Smooth muscle cell (in vitro differentiated cells): ENCODE data around the gene C20orf173. TPM values are rescaled to one million over a fixed set of nuclear protein-coding genes. Genes with fewer than 3 reads are reported as not detected.

Experiments used
- DNase-seq: peaks from one replicate; lab custom pipeline; 2025; ENCODE audit not compliant: unreplicated experiment; lab: John Stamatoyannopoulos, UW
- H2AFZ ChIP-seq: fragments of 200-600 bp; sonication (generic); 2 replicates; pipeline ENCODE4 v1.6.0; 2016; ENCODE audit warnings: antibody characterized with exemption, low read depth, mild to moderate bottlenecking
- H3F3A ChIP-seq: fragments of 200-600 bp; sonication (generic); 2 replicates; pipeline ENCODE4 v1.6.0; 2017; ENCODE audit warnings: antibody characterized with exemption, low read depth
- H3K27ac ChIP-seq: fragments of 200-600 bp; sonication (generic); 2 replicates; pipeline ENCODE4 v1.5.1; 2016; ENCODE audit warnings: low read depth, mild to moderate bottlenecking
- H3K27me3 ChIP-seq: fragments of 200-600 bp; sonication (generic); 2 replicates; pipeline ENCODE4 v1.6.1; 2016; ENCODE audit warnings: low read depth, mild to moderate bottlenecking
- H3K36me3 ChIP-seq: fragments of 200-600 bp; sonication (generic); 2 replicates; pipeline ENCODE4 v1.5.1; 2016; ENCODE audit warnings: low read depth
- H3K4me1 ChIP-seq: fragments of 200-600 bp; sonication (generic); 2 replicates; pipeline ENCODE4 v1.5.1; 2016; ENCODE audit warnings: low read depth
- H3K4me2 ChIP-seq: fragments of 200-600 bp; sonication (generic); 2 replicates; pipeline ENCODE4 v1.6.0; 2016; ENCODE audit warnings: mild to moderate bottlenecking
- H3K4me3 ChIP-seq: fragments of 200-600 bp; sonication (generic); 2 replicates; pipeline ENCODE4 v1.5.1; 2016; ENCODE audit warnings: mild to moderate bottlenecking
- H3K79me2 ChIP-seq: fragments of 200-600 bp; sonication (generic); 2 replicates; pipeline ENCODE4 v1.6.0; 2016; ENCODE audit warnings: low read depth, mild to moderate bottlenecking
- H3K9ac ChIP-seq: fragments of 200-600 bp; sonication (generic); 2 replicates; pipeline ENCODE4 v1.6.0; 2016; ENCODE audit warnings: low read depth
- H3K9me3 ChIP-seq: fragments of 200-600 bp; sonication (generic); replicated peaks from 2 replicates; pipeline ENCODE4 v1.5.1; 2016; ENCODE audit warnings: low read depth
- H4K20me1 ChIP-seq: fragments of 200-600 bp; sonication (generic); 2 replicates; pipeline ENCODE4 v1.6.0; 2016; ENCODE audit warnings: low read depth
- WGBS: methylation state at CpG from one replicate; pipeline ENCODE4 v1.1.7; 2016; ENCODE audit warnings: low lambda C conversion rate; 5-methylcytosine and 5-hydroxymethylcytosine counted together
- polyA plus RNA-seq: library from polyadenylated mRNA; unstranded; fragments of >200 nt; fragmentation: Nextera tagmentation; extraction: Ambion mirVana; gene quantifications from 2 replicates; pipeline ENCODE4 v1.2.1, GENCODE V29; 2016
- total RNA-seq: library from RNA; depleted of rRNA; stranded (reverse); fragments of >200 nt; gene quantifications from 2 replicates; pipeline ENCODE4 v1.2.3, GENCODE V29; 2014
- TF ChIP-seq, protein P1 (sequence below): fragments of 200-600 bp; sonication (generic); IDR thresholded peaks from 2 replicates; pipeline ENCODE4 v1.5.1; 2017; ENCODE audit warnings: borderline replicate concordance, mild to moderate bottlenecking, antibody characterized with exemption; ENCODE audit not compliant: insufficient read depth, poor library complexity, severe bottlenecking

The C20orf173 gene
- total and polyA plus RNA-seq, 2 experiments from 2014 or later: not detected

DNA sequence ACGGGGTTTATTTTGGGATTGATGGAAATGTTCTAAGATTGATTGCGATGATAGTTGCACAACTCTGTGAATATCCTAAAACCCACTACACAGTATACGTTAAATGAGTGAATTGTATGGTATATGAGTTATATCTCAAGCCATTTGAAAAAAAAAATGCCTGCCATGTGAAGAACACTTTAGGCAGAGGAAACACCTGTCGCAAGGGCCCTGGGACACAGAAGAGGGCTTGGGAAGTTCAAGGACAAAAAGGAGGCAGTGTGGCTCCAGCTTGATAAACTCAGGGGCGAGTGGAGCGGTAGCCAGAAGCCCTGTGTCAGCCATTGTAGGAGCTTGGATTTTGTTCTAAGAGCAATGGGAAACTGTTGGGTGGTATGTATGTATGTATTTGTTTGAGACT, 37.1 kb downstream of the C20orf173 start:
- TF ChIP-seq, protein P1, sequence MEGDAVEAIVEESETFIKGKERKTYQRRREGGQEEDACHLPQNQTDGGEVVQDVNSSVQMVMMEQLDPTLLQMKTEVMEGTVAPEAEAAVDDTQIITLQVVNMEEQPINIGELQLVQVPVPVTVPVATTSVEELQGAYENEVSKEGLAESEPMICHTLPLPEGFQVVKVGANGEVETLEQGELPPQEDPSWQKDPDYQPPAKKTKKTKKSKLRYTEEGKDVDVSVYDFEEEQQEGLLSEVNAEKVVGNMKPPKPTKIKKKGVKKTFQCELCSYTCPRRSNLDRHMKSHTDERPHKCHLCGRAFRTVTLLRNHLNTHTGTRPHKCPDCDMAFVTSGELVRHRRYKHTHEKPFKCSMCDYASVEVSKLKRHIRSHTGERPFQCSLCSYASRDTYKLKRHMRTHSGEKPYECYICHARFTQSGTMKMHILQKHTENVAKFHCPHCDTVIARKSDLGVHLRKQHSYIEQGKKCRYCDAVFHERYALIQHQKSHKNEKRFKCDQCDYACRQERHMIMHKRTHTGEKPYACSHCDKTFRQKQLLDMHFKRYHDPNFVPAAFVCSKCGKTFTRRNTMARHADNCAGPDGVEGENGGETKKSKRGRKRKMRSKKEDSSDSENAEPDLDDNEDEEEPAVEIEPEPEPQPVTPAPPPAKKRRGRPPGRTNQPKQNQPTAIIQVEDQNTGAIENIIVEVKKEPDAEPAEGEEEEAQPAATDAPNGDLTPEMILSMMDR: no peak
- H2AFZ ChIP-seq: no peak overlapping the region
- H3K4me3 ChIP-seq: no peak overlapping the region
- no peaks in the 10 kb centered on the region for H3F3A ChIP-seq
- 96% methylated on average over 6 of the region's 6 CpGs for WGBS
- H3K4me2 ChIP-seq: no peak overlapping the region
- no peak overlapping the region for H3K9ac ChIP-seq
- H4K20me1 ChIP-seq: no peaks in the 10 kb centered on the region
- no peaks in the 10 kb centered on the region for H3K9me3 ChIP-seq
- no peaks in the 10 kb centered on the region for H3K79me2 ChIP-seq
- H3K4me1 ChIP-seq: no peaks in the 10 kb centered on the region
- DNase-seq: no peak
- no peak overlapping the region for H3K27ac ChIP-seq
- peaks cover 17% of the 10 kb centered on the region for H3K36me3 ChIP-seq
- H3K27me3 ChIP-seq: no peaks in the 10 kb centered on the region

DNA sequence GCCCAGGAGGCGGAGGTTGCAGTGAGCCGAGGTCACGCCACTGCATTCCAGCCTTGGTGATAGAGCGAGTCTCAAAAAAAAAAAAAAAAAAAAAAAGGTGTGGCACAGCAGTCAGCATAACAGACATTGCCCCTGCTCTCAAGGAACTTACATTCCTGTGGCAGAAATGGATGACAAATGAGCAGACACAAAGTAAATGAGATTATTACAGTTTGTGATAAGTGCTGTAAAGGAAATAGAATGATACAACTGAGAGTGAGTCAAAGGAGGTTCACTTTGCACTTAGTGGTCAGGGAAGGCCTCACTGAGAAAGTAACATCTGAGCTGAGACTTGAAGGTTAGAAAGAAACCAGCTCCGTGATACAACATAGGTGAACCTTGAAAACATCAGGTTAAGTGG, 37.6 kb downstream of the C20orf173 start:
- Histone ChIP-seq H3K79me2 (no peaks in the 10 kb centered on the region), H3K9ac (no peak overlapping the region), H2AFZ (no peak overlapping the region), H3K27me3 (no peaks in the 10 kb centered on the region), H4K20me1 (no peaks in the 10 kb centered on the region), H3K9me3 (no peaks in the 10 kb centered on the region), H3K27ac (no peak overlapping the region), H3K4me3 (no peak overlapping the region), H3F3A (no peaks in the 10 kb centered on the region), H3K4me1 (no peaks in the 10 kb centered on the region), H3K36me3 (peaks cover 14% of the 10 kb centered on the region), H3K4me2 (no peak overlapping the region)
- DNase-seq: no peak
- 89% methylated on average over 5 of the region's 5 CpGs for WGBS
- TF ChIP-seq, protein P1: no peak

DNA sequence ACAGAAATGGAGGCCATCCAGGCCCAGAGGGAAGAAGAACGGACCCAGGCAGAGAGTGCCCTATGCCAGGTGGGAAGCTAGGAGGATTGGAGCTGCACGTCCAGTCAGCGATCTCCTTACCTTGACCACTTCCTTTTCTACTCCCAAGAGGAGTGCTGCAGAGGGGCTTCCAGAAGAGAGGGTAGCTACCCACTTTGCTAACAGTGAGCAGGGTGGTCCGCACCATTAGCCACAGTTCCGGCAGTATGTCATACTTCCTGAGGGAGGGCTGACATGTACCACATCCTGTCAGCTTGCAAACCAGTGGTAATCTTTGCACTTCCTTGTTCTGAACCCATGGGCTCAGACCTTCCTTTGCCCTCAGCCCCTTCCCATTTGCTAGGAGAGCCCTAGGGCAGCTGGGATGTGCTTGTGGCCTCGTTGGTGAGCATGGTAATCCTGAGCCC, 38.7 kb downstream of the C20orf173 start:
- no peak overlapping the region for H3K27ac ChIP-seq
- H3K27me3 ChIP-seq: no peaks in the 10 kb centered on the region
- whole genome bisulfite sequencing: 97% methylated on average over 6 of the region's 6 CpGs
- no peak for DNase-seq
- no peaks in the 10 kb centered on the region for H4K20me1 ChIP-seq
- no peaks in the 10 kb centered on the region for H3F3A ChIP-seq
- H3K79me2 ChIP-seq: no peaks in the 10 kb centered on the region
- peaks cover 14% of the 10 kb centered on the region for H3K36me3 ChIP-seq
- no peak overlapping the region for H2AFZ ChIP-seq
- TF ChIP-seq, protein P1: no peak
- no peaks in the 10 kb centered on the region for H3K9me3 ChIP-seq
- H3K4me1 ChIP-seq: no peaks in the 10 kb centered on the region
- H3K4me2 ChIP-seq: no peak overlapping the region
- no peak overlapping the region for H3K4me3 ChIP-seq
- no peak overlapping the region for H3K9ac ChIP-seq

DNA sequence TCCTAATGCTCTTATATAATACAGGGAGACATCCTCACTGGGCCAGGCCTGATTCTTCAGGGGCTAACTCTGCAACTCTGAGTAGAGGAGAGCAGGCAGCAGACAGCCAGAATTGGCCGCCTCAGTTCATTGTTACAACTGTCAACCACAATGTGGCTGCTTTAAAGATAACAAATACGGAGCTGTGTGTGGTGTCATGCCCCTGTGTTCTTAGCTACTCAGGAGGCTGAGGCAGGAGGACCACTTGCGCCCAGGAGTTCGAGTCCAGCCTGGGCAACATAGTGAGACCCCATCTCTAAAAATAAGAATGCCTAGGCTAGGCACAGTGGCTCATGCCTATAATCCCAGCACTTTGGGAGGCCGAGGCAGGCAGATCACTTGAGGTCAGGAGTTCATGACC, 39.7 kb downstream of the C20orf173 start:
- no peak overlapping the region for H3K4me3 ChIP-seq
- no peak overlapping the region for H3K9ac ChIP-seq
- H3K79me2 ChIP-seq: no peaks in the 10 kb centered on the region
- no peaks in the 10 kb centered on the region for H4K20me1 ChIP-seq
- 95% methylated on average over 5 of the region's 5 CpGs for WGBS
- H3F3A ChIP-seq: no peaks in the 10 kb centered on the region
- H3K4me2 ChIP-seq: no peak overlapping the region
- DNase-seq: no peak
- H2AFZ ChIP-seq: no peak overlapping the region
- H3K27ac ChIP-seq: no peak overlapping the region
- H3K9me3 ChIP-seq: no peaks in the 10 kb centered on the region
- H3K27me3 ChIP-seq: no peaks in the 10 kb centered on the region
- TF ChIP-seq, protein P1: no peak
- peaks cover 7% of the 10 kb centered on the region for H3K36me3 ChIP-seq
- H3K4me1 ChIP-seq: no peaks in the 10 kb centered on the region
